Fibroblast of villous mesenchyme (primary cell): ENCODE data around the gene LTA4H. TPM values are rescaled to one million over a fixed set of nuclear protein-coding genes. Genes with fewer than 3 reads are reported as not detected.

ENCODE experiments used
- DNase-seq: peaks from one replicate; pipeline ENCODE4 v3.0.0-alpha.2; 2010; ENCODE audit warnings: low read depth
- H3K4me3 ChIP-seq: 2 replicates; pipeline ENCODE4 v1.5.1; 2011; ENCODE audit warnings: low read depth, mild to moderate bottlenecking, low read length
- CTCF ChIP-seq: IDR thresholded peaks from 2 replicates; pipeline ENCODE4 v1.5.1; 2012; ENCODE audit warnings: low read depth, mild to moderate bottlenecking, low read length; ENCODE audit not compliant: insufficient read depth
- total RNA-seq: library from RNA; depleted of rRNA; stranded (reverse); fragments of >200 nt; gene quantifications from 2 replicates; pipeline ENCODE4 v1.2.3, GENCODE V29; 2012

LTA4H gene
- total RNA-seq, 1 donor, result 79.9 TPM

- no peak overlapping the region for H3K4me3 ChIP-seq
- no peak for DNase-seq
- TF ChIP-seq CTCF, result no peak
These were observed 27.7 kb downstream of the LTA4H start for GRCh38 chr12:96007729-96008128.

- no peak overlapping the region for H3K4me3 ChIP-seq
- no peak for DNase-seq
- TF ChIP-seq CTCF, result no peak
These were observed 28.7 kb downstream of the LTA4H start for GRCh38 chr12:96006727-96007126.

- no peak for DNase-seq
- no peak for TF ChIP-seq CTCF
- H3K4me3 ChIP-seq, result no peak overlapping the region
These were observed 34.5 kb downstream of the LTA4H start for GRCh38 chr12:96000858-96001257.

- no peak for DNase-seq
- H3K4me3 ChIP-seq, result no peak overlapping the region
- TF ChIP-seq CTCF, result no peak
These were observed 35.9 kb downstream of the LTA4H start for GRCh38 chr12:95999484-95999883.

- peak; percentile 68 for DNase-seq
- no peak overlapping the region for H3K4me3 ChIP-seq
- TF ChIP-seq CTCF, result peak; percentile 75
These were observed 36.6 kb downstream of the LTA4H start for GRCh38 chr12:95998611-95999286.

GRCh38 chr12:95997911-95998510 lies 37.4 kb downstream of the LTA4H start:
- no peak for TF ChIP-seq CTCF
- no peak for DNase-seq

More at GRCh38 chr12:95997911-95998510, 37.4 kb downstream of the LTA4H start:
- H3K4me3 ChIP-seq, result no peak overlapping the region
